Measurements from ENCODE around the gene MAP4. TPM values are rescaled to one million over a fixed set of nuclear protein-coding genes. Genes with fewer than 3 reads are reported as not detected.

Gene MAP4
- polyA plus RNA-seq, 1 donor from 2014 or later = 186 TPM

DNA sequence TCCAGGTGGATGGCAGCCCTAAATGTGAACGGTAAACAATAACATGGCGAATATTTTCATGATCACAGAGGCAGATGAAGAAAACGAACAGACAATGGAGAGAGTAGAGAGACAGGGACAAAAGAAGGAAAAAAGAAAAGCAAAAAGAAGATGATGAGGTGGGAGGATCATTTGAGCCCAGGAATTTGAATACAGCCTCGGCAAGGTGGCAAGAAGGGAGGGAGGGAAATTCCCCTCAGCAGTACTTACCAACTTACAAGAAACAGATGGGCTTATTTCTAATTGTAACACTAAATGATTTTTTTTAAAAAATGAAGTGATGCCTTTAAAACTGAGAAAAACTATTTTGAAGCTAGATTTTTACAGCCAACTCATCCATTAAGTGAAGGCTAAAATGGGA, 6.0 kb upstream of the MAP4 start:
- H3K27me3 ChIP-seq (ENCODE audit: insufficient read depth, low read depth, low read length) = no peaks in the 10 kb centered on the region
- no peak overlapping the region for H3K9ac ChIP-seq (ENCODE audit: low read length)
- no peak overlapping the region for H3K27ac ChIP-seq (ENCODE audit: low read length)
- no peak for TF ChIP-seq POLR2AphosphoS5 (IDR thresholded peaks at IDR 0.05)
- TF ChIP-seq, protein P1, sequence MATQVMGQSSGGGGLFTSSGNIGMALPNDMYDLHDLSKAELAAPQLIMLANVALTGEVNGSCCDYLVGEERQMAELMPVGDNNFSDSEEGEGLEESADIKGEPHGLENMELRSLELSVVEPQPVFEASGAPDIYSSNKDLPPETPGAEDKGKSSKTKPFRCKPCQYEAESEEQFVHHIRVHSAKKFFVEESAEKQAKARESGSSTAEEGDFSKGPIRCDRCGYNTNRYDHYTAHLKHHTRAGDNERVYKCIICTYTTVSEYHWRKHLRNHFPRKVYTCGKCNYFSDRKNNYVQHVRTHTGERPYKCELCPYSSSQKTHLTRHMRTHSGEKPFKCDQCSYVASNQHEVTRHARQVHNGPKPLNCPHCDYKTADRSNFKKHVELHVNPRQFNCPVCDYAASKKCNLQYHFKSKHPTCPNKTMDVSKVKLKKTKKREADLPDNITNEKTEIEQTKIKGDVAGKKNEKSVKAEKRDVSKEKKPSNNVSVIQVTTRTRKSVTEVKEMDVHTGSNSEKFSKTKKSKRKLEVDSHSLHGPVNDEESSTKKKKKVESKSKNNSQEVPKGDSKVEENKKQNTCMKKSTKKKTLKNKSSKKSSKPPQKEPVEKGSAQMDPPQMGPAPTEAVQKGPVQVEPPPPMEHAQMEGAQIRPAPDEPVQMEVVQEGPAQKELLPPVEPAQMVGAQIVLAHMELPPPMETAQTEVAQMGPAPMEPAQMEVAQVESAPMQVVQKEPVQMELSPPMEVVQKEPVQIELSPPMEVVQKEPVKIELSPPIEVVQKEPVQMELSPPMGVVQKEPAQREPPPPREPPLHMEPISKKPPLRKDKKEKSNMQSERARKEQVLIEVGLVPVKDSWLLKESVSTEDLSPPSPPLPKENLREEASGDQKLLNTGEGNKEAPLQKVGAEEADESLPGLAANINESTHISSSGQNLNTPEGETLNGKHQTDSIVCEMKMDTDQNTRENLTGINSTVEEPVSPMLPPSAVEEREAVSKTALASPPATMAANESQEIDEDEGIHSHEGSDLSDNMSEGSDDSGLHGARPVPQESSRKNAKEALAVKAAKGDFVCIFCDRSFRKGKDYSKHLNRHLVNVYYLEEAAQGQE (IDR thresholded peaks at IDR 0.05; ENCODE audit: borderline replicate concordance) = no peak
- no peak for TF ChIP-seq SMC3 (conservative IDR thresholded peaks at IDR 0.05; ENCODE audit: poor library complexity)
- no peak for TF ChIP-seq EZH2 (IDR thresholded peaks at IDR 0.05; ENCODE audit: borderline replicate concordance, insufficient read depth, low read length, poor library complexity, severe bottlenecking)
- no peak for TF ChIP-seq CTCF (IDR thresholded peaks at IDR 0.05; ENCODE audit: poor library complexity, severe bottlenecking)
- H2AFZ ChIP-seq (ENCODE audit: low read depth, low read length) = no peak overlapping the region
- H3F3A ChIP-seq (ENCODE audit: insufficient read depth, low read length, poor library complexity, severe bottlenecking) = no peaks in the 10 kb centered on the region
- H3K4me2 ChIP-seq (ENCODE audit: low read length) = no peak overlapping the region
- no peaks in the 10 kb centered on the region for H3K36me3 ChIP-seq (ENCODE audit: insufficient read depth, low read length)
- peaks cover 18% of the 10 kb centered on the region for H3K79me2 ChIP-seq (replicated peaks; ENCODE audit: insufficient read depth, low read length)
- no peak overlapping the region for H3K4me3 ChIP-seq (ENCODE audit: low read length)
- no peaks in the 10 kb centered on the region for H3K9me2 ChIP-seq (ENCODE audit: insufficient read depth, low read length)
- no peaks in the 10 kb centered on the region for H3K9me3 ChIP-seq (ENCODE audit: low read length)
- no peaks in the 10 kb centered on the region for H4K20me1 ChIP-seq (ENCODE audit: insufficient read depth)

DNA sequence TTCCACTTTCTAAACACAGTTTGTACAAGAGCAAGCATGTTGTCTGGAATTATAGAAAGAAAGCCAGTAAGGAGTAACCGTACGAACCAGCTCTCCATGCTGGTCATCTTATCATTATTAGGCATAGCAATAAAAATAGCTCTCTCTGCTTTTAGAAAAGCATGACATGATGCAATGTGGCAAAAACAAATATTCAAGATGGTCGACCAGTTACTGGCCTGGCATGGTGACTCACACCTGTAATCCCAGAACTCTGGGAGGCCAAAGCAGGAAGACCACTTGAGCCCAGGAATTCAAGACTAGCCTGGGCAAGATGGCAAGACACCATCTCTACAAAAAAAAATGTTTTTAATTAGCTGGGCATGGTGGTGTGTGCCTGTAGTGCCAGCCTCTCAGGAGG, 2.6 kb upstream of the MAP4 start:
- Histone ChIP-seq H2AFZ (ENCODE audit: low read depth, low read length) (no peak overlapping the region), H4K20me1 (ENCODE audit: insufficient read depth) (no peaks in the 10 kb centered on the region), H3K36me3 (ENCODE audit: insufficient read depth, low read length) (no peaks in the 10 kb centered on the region), H3K27ac (ENCODE audit: low read length) (no peak overlapping the region), H3K27me3 (ENCODE audit: insufficient read depth, low read depth, low read length) (no peaks in the 10 kb centered on the region), H3K9me3 (ENCODE audit: low read length) (no peaks in the 10 kb centered on the region), H3F3A (ENCODE audit: insufficient read depth, low read length, poor library complexity, severe bottlenecking) (no peaks in the 10 kb centered on the region), H3K4me2 (ENCODE audit: low read length) (no peak overlapping the region), H3K9ac (ENCODE audit: low read length) (no peak overlapping the region), H3K4me3 (ENCODE audit: low read length) (no peak overlapping the region), H3K9me2 (ENCODE audit: insufficient read depth, low read length) (no peaks in the 10 kb centered on the region), H3K79me2 (replicated peaks; ENCODE audit: insufficient read depth, low read length) (peaks cover 16% of the 10 kb centered on the region)
- TF ChIP-seq CTCF (IDR thresholded peaks at IDR 0.05; ENCODE audit: poor library complexity, severe bottlenecking) (no peak), TAF1 (IDR thresholded peaks at IDR 0.05; ENCODE audit: low read depth) (no peak), EP300 (conservative IDR thresholded peaks at IDR 0.05; ENCODE audit: poor library complexity, severe bottlenecking) (no peak), POLR2AphosphoS5 (IDR thresholded peaks at IDR 0.05) (no peak)
- TF ChIP-seq, protein P1 (IDR thresholded peaks at IDR 0.05; ENCODE audit: borderline replicate concordance) = no peak
